Measurements from ENCODE around the gene NCF2.

- TF ChIP-seq CTCF (IDR thresholded peaks at IDR 0.05), result no peak
- no peak for TF ChIP-seq POLR2AphosphoS5 (IDR thresholded peaks at IDR 0.05; ENCODE audit: low read depth, low read length)
Observed at GRCh38 chr1:183565261-183565660, 25.0 kb downstream of the NCF2 start.

Data from Panc1 (cell line).